Right atrium auricular region (tissue), 2 donors: ENCODE measurements around the gene CNR1. TPM values are rescaled to one million over a fixed set of nuclear protein-coding genes. Genes with fewer than 3 reads are reported as not detected.

Experiments
- DNase-seq: peaks from one replicate; pipeline ENCODE4 v3.0.0-alpha.2; 2019; ENCODE audit warnings: low spot score
- H3K27ac ChIP-seq, 2 donors: fragments of 200-600 bp; sonication (generic); 1 replicate in 1 of 2; 2 replicates in 1 of 2; pipeline ENCODE4 v1.5.1; 2016 to 2019
- H3K27me3 ChIP-seq, 2 donors: fragments of 200-600 bp; sonication (generic); one replicate each; pipeline versions ENCODE4 v1.5.1 to v1.6.0; 2017 to 2019
- H3K36me3 ChIP-seq: fragments of 200-600 bp; sonication (generic); one replicate; pipeline ENCODE4 v1.5.1; 2016
- H3K4me1 ChIP-seq, 2 donors: fragments of 200-600 bp; sonication (generic); one replicate each; pipeline versions ENCODE4 v1.5.1 to v1.6.0; 2017 to 2019
- H3K4me3 ChIP-seq, 2 donors: fragments of 200-600 bp; sonication (generic); 1 replicate in 1 of 2; 2 replicates in 1 of 2; pipeline ENCODE4 v1.5.1; 2017 to 2019; ENCODE audit warnings: mild to moderate bottlenecking in 1 of 2, moderate library complexity in 1 of 2
- H3K9me3 ChIP-seq, 2 donors: fragments of 200-600 bp; sonication (generic); one replicate each; pipeline ENCODE4 v1.5.1; 2019
- total RNA-seq, 2 donors: library from RNA; depleted of rRNA; stranded (reverse); fragments of >200 nt; gene quantifications; one replicate each; pipeline ENCODE4 v1.1.0, GENCODE V29; 2016
- TF ChIP-seq, protein P1 (sequence below), 2 donors: fragments of 200-600 bp; sonication (generic); IDR thresholded peaks; one replicate each; pipeline ENCODE4 v1.5.1; 2019; ENCODE audit warnings: antibody characterized with exemption in 2 of 2

CNR1 gene
- total RNA-seq, 2 donors from 2014 or later: 1.3 to 1.7 TPM

DNA sequence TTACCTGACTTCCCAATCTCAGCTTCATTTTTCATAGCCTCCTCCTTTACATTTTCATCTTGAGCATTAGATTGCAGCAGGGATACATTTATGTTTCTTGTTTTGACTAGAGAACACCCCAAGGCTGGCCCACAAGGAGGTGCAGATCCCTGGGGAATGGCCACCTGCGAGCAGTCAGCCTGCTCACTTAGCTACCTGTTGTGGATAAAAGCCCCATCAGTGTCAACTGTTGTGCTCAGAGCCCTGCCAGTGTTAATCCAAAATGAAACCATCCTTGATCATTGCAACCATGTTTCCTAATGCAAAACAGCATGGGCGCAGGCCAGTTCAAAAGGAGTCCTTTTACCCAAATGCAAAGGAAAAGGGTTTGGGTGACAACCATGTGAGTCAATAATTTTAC, 50.8 kb downstream of the CNR1 start:
- no peak overlapping the region for H3K4me3 ChIP-seq
- no peak for DNase-seq
- TF ChIP-seq, protein P1, sequence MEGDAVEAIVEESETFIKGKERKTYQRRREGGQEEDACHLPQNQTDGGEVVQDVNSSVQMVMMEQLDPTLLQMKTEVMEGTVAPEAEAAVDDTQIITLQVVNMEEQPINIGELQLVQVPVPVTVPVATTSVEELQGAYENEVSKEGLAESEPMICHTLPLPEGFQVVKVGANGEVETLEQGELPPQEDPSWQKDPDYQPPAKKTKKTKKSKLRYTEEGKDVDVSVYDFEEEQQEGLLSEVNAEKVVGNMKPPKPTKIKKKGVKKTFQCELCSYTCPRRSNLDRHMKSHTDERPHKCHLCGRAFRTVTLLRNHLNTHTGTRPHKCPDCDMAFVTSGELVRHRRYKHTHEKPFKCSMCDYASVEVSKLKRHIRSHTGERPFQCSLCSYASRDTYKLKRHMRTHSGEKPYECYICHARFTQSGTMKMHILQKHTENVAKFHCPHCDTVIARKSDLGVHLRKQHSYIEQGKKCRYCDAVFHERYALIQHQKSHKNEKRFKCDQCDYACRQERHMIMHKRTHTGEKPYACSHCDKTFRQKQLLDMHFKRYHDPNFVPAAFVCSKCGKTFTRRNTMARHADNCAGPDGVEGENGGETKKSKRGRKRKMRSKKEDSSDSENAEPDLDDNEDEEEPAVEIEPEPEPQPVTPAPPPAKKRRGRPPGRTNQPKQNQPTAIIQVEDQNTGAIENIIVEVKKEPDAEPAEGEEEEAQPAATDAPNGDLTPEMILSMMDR (IDR thresholded peaks at IDR 0.05): no peak
- no peaks in the 10 kb centered on the region for H3K27me3 ChIP-seq
- H3K36me3 ChIP-seq: no peaks in the 10 kb centered on the region
- H3K27ac ChIP-seq: no peak overlapping the region
- no peaks in the 10 kb centered on the region for H3K9me3 ChIP-seq
- no peaks in the 10 kb centered on the region for H3K4me1 ChIP-seq

DNA sequence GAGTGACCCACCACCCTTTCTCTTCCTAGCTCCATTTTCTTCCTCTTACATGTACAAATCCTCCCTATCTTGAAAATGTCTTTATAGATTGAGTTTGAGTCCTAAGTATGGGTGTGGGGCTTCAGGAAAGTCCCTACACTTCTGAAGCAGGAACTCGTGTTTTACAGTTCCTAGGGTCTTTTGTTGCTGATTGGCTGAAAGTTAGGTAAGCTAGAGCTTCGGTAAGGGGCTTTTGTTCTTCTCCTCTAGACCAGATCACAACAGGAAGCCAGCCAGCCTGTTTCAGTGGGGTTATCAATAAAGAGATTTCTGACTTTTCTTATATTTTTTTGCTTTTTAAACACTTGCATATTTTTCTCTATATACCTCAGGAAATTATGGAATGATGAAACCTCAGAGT, 51.3 kb downstream of the CNR1 start:
- no peak overlapping the region for H3K27ac ChIP-seq
- H3K4me1 ChIP-seq: no peaks in the 10 kb centered on the region
- TF ChIP-seq, protein P1 (IDR thresholded peaks at IDR 0.05): no peak
- H3K9me3 ChIP-seq: no peaks in the 10 kb centered on the region
- no peak overlapping the region for H3K4me3 ChIP-seq
- H3K27me3 ChIP-seq: no peaks in the 10 kb centered on the region
- no peak for DNase-seq
- no peaks in the 10 kb centered on the region for H3K36me3 ChIP-seq

DNA sequence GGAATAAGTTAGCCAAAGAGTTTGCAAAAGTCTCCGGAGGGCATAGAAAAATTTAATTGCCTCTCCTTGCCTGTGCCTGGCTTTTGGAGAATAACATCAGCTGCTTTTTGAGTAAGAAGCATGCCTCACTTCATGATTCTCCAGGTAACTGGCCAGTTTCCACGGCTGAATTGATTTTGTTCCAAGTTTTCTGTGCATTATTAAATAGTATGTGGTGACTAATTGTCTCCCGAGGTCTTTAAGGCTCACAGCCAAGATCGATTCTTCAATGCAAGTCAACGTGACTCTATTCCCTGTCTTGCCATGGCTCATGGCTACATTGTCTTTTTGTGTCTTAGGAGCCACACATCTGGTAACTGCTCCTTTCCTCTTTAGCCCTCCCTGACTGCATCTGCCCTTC, 54.2 kb downstream of the CNR1 start:
- Histone ChIP-seq H3K4me1 (no peaks in the 10 kb centered on the region), H3K9me3 (no peaks in the 10 kb centered on the region), H3K4me3 (no peak overlapping the region), H3K27me3 (no peaks in the 10 kb centered on the region), H3K36me3 (no peaks in the 10 kb centered on the region), H3K27ac (no peak overlapping the region)
- TF ChIP-seq, protein P1 (IDR thresholded peaks at IDR 0.05): no peak
- DNase-seq: no peak

DNA sequence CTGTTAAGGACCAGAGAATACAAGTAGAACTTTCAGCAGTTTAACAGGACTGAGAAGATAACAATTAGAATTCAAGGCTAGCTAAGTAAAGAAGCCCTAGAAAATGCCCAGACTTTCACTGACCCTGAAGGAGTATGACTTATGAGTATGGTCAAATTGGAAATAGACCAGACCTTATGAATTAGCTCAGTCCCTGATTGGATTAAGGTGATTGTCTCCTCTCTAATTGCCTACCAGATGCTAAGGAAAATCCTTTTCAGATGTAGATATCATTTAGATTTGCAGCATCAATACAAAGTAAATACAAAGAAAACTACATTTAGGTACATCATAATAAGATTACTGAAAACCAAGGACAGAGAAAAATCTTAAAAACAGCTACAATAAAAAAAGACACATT, 58.9 kb downstream of the CNR1 start:
- no peaks in the 10 kb centered on the region for H3K4me1 ChIP-seq
- H3K36me3 ChIP-seq: no peaks in the 10 kb centered on the region
- H3K27me3 ChIP-seq: no peaks in the 10 kb centered on the region
- no peaks in the 10 kb centered on the region for H3K9me3 ChIP-seq
- no peak for DNase-seq
- no peak overlapping the region for H3K27ac ChIP-seq
- TF ChIP-seq, protein P1 (IDR thresholded peaks at IDR 0.05): no peak
- no peak overlapping the region for H3K4me3 ChIP-seq

DNA sequence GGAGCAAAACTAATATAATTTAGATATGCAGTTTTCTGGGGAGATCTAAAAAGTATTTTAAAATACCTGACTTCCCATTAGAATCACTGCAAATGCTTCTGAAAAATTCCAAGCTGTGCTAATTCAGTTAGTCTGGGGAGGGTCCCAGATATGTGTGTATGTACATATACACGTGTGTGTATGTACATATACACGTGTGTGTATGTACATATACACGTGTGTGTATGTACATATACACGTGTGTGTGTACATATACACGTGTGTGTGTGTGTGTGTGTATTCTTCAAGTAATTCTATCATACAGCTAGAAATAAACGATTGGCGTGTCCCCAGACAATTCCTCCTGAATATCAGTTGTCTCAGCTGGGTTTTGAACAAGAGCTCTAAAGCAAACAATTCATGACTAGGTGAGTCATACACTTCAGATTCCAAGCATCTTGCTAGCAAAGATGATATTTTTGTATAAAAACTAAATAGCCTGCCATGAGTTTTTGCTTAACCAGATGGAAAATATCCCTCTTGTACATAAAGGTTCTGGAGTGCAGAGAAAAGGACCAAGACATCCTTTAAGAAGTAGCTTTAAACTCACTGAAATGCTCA, 60.3 kb downstream of the CNR1 start:
- Histone ChIP-seq H3K4me3 (no peak overlapping the region), H3K27me3 (no peaks in the 10 kb centered on the region), H3K36me3 (no peaks in the 10 kb centered on the region), H3K27ac (no peak overlapping the region), H3K9me3 (no peaks in the 10 kb centered on the region), H3K4me1 (no peaks in the 10 kb centered on the region)
- TF ChIP-seq, protein P1 (IDR thresholded peaks at IDR 0.05): no peak
- DNase-seq: no peak

Other genes starting within 250 kb of the CNR1 start
- not detected for gene SPACA1, start 118.5 kb downstream of the CNR1 start, total RNA-seq